Stimulated activated CD4-positive, alpha-beta T cell treated with anti-CD3 and anti-CD28 coated beads, TNF-alpha, amount 100 ng/mL, for 48 hours (primary cell): ENCODE data around the gene MYO9B.
"Not testable (repeated sequence)": the region's sequence is repeated elsewhere in the genome, so short reads cannot be mapped to it uniquely, and the experiment has no call there.

Source experiments
- DNase-seq, 3 donors: peaks; one replicate each; pipeline ENCODE4 v3.0.0-alpha.2; 2020; ENCODE audit warnings: low read depth in 3 of 3

The MYO9B gene

DNA sequence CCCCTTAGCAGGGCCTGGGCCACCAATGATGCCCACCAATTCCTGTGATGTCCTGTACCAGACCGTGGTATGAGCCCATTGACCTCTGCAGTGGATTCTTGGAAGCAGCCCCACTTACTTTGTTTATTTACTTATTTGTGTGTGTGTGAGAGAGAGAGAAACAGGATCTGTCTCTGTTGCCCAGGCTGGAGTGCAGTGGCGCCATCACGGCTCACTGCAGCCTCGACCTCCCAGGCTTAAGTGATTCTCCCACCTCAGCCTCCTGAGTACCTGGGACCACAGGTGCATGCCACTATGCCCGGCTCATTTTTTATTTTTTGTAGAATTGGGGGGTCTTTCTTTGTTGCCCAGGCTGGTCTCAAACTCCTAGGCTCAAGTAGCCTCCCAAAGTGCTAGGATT, 13.0 kb downstream of the MYO9B start:
- DNase-seq, result no peak

GRCh38 chr19:17090583-17090982, 15.0 kb downstream of the MYO9B start:
- DNase-seq, result peak in 1 of 3 donors; percentile 43

DNA sequence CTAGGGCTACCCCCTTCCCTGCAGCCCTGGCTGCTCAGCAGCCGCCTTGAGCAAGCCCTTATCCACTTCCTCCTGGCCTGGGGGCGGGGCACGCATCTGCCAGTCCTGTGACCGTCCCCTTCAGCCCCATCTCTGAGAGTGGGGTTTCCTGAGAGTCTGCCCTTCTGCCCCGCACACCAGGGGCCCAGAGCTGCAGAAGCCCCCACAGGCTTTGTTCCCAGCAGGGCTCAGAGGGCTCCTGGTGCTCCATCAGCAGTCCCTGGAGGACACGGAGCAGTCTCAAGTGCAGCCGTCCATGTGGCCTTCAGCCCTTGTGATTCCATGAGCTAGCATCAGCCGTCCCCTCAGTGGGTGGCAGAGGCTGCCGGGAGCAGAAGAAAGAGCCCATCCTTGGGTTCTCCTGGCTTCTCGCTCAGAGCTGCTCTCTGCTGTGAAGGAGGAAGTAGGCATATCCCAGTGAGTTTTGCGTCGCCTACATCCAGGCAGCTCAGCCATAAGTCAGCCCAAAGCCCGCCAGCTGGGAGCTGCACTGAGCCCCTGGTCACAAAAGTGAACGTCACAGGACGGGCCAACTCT, 16.3 kb downstream of the MYO9B start:
- no peak for DNase-seq

DNA sequence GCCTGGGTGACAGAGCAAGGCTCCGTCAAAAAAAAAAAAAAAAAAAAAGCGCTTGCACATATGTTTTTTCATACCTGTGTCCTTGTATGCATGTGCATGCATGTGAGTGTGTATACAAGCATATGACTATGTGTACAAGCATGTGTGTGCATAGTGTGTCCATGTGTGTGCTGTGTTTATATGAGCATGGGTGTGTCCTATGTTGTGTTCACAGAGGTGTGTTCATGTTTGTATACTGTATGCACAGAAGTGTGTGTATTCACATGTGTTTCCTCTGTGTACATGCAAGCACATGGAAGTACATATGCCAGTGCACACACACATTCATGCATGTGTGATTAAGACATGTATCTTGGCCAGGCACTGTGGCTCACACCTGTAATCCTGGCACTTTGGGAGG, 17.1 kb downstream of the MYO9B start:
- DNase-seq, result no peak

- DNase-seq, result not testable (repeated sequence)
Observed at GRCh38 chr19:17094694-17095093, 19.1 kb downstream of the MYO9B start.

DNA sequence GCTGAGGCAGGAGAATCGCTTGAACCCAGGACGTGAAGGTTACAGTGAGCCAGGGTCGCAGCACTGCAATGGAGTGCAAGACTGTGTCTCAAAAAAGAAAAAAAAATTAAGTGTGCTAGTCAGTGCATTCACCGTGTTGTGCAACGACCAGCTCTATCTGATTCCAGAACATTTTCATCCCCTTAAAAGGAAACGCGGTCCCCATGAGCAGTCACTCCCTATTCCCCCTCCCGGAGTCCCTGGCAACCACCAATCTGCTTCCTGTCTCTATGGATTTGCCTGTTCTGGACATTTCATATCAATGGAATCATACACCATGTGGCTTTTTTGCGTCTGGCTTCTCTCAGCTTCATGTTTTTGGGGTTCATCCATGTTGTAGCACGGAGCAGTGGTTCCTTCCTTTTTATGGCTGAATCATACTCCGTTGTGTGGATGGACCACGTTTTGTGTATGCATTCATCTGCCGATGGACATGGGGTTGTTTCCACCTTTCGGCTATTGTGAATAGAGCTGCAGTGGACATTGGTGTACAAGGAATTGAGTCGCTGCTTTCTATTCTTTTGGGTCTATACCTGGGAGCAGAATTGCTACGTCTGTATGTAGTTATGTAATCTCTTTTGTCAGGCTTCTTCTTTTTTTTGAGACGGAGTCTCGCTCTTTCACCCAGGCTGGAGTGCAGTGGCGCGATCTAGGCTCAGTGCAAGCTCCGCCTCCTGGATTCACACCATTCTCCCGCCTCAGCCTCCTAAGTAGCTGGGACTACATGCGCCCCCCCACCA, 19.8 kb downstream of the MYO9B start:
- DNase-seq, result no peak

DNA sequence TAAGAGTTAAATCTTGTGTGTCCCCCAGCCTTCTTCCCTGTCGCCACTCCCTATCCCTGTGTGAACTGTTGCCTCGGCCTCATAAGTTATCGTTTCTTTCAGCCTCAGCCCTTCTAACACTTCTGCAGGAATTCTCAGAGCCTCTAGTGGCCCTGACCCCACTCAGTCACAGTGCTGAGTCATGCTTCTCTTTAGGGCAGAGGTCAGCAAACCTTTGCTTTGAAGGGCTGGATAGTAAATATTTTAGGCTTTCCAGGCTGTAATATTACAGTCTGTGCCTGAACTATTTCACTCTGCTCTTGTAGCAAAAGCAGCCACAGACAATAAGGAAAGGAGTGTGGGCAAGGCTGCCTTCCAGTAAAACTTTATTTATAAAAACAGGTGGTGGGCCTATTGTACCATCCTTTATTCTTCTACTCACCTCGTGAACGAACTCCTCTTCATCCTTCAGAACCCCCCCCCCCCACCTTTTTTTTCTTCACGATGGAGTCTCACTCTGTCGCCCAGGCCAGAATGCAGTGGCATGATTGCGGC, 22.1 kb downstream of the MYO9B start:
- no peak for DNase-seq

GRCh38 chr19:17098326-17098725, 22.7 kb downstream of the MYO9B start:
- DNase-seq, result no peak

- DNase-seq, result no peak
Observed at GRCh38 chr19:17101686-17102628, 26.4 kb downstream of the MYO9B start.

GRCh38 chr19:17103177-17103576, 27.6 kb downstream of the MYO9B start:
- DNase-seq, result no peak

DNA sequence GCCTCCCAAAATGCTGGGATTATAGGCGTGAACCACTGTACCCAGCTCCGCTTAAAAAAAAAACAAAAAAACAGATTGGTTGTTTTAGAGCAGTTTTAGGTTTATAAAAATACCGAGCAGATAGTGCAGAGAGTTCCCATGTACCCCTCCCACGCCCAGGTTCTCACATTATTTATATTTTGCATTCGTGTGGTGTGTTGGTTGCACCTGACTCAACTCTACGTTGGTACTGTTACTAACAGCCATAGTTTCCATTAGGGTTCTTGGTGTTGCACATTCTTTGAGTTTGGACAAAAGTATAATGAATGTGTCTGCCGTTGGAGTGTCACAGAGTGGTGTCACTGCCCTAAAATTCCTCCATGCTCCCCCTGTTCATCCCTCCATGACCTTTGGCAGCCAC, 29.1 kb downstream of the MYO9B start:
- DNase-seq, result no peak

- DNase-seq, result no peak
Observed at GRCh38 chr19:17105556-17105955, 30.0 kb downstream of the MYO9B start.

DNA sequence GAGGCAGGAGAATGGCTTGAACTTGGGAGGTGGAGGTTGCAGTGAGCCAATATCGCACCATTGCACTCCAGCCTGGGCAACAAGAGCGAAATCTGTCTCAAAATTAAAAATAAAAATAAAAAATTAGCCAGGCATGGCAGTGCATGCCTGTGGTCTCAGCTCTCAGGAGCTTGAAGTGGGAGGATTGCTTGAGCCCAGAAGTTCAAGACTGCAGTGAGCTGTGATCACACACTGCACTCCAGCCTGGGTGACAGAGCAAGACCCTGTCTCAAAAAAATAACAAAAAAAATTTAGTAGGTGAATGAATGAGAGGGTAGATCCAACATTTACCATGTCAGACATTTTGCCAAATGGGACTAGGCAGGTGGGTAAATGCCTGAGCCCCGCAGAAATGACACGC, 31.4 kb downstream of the MYO9B start:
- not testable (repeated sequence) for DNase-seq

GRCh38 chr19:17107546-17108452, 32.2 kb downstream of the MYO9B start:
- DNase-seq, result no peak

GRCh38 chr19:17108453-17108784, 32.8 kb downstream of the MYO9B start:
- no peak for DNase-seq

DNA sequence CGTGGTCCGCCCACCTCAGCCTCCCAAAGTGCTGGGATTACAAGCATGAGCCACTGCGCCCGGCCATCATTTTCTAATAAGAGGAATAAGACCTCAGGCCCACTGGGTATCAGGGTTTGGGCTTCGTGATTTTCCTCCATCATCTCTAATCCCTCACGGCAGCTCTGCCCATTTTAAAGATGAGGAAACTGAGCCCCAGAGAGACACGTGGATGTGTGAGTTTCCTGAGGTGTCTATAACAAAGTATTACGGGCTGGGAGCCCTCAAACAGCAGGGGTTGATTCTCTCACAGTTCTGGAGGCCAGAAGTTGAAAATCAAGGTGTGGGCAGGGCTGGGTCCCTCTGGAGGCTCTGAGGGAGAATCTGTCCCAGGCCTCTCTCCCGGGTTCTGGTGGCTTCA, 33.7 kb downstream of the MYO9B start:
- DNase-seq, result no peak

DNA sequence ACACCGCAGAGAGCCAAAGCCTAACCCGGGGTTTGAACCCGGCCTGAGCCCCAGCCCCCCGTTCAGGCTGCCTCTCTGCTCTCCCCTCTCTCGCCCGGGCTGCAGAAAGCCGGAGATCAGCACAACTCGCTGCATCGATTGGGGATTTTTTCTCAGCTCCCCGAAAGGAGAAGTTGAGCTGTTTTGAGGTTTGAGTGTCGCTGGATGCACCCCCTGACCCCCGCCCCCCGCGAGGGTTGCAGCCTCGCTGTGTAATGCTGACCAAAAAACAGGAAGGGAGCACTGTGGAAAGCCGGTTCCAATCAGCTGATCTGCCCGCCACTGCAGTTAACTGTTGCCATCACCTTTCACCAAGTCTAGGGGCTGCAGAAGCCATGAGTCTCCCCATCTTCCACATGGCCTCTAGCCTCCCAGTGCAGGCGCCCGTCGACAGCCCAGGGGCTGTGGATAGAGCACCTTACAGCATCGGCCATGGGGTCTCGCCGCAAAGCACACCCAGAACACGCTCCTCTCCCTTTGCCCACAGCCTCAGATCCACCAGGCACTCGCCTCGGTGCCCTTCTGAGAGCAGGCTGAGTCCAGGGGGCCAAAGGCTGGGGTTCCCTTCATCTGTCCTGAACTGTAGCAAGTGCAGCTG, 34.5 kb downstream of the MYO9B start:
- DNase-seq, result no peak

- no peak for DNase-seq
Observed at GRCh38 chr19:17110599-17110966, 35.0 kb downstream of the MYO9B start.

GRCh38 chr19:17111766-17112165, 36.2 kb downstream of the MYO9B start:
- no peak for DNase-seq

- no peak for DNase-seq
Observed at GRCh38 chr19:17112271-17112670, 36.7 kb downstream of the MYO9B start.

- DNase-seq, result no peak
Observed at GRCh38 chr19:17112700-17113099, 37.1 kb downstream of the MYO9B start.
